ENCODE measurements around the gene PLEKHA6. TPM values are rescaled to one million over a fixed set of nuclear protein-coding genes. Genes with fewer than 3 reads are reported as not detected.

The PLEKHA6 gene
- total RNA-seq, 1 experiment from 2014 or later: 5.5 TPM

DNA sequence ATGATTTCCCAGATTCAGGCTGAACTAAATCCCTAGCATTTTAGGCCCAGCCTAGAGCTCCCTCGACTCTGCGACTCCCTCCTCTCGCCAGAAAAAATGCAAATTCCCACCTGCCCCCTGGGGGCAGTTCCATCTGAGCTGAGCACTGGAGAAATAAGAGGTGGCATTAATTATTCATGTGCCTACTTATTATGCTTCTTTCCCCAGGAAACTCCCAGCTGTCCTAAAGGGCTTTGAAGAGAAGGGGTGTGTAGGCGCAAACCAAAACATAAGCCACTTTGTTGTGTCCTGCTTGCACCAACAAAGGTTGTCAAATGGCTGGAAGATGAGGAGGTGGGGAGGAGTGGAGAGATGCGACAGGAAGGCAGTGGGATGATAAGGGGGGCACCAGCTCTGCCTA is 104.5 kb downstream of the PLEKHA6 start:
- in situ Hi-C loops (cut with HindIII; ENCODE audit: low pct_unique_long_range_greater_than_20kb, low sequenced_read_pairs) (no loop called here), intact Hi-C loops (cut with micrococcal nuclease; ENCODE audit: unreplicated experiment) (loop anchor here (10.0 kb wide), 1 partner anchor 110 kb away; no protein-coding TSS in a partner anchor)
- TF ChIP-seq, protein P1, sequence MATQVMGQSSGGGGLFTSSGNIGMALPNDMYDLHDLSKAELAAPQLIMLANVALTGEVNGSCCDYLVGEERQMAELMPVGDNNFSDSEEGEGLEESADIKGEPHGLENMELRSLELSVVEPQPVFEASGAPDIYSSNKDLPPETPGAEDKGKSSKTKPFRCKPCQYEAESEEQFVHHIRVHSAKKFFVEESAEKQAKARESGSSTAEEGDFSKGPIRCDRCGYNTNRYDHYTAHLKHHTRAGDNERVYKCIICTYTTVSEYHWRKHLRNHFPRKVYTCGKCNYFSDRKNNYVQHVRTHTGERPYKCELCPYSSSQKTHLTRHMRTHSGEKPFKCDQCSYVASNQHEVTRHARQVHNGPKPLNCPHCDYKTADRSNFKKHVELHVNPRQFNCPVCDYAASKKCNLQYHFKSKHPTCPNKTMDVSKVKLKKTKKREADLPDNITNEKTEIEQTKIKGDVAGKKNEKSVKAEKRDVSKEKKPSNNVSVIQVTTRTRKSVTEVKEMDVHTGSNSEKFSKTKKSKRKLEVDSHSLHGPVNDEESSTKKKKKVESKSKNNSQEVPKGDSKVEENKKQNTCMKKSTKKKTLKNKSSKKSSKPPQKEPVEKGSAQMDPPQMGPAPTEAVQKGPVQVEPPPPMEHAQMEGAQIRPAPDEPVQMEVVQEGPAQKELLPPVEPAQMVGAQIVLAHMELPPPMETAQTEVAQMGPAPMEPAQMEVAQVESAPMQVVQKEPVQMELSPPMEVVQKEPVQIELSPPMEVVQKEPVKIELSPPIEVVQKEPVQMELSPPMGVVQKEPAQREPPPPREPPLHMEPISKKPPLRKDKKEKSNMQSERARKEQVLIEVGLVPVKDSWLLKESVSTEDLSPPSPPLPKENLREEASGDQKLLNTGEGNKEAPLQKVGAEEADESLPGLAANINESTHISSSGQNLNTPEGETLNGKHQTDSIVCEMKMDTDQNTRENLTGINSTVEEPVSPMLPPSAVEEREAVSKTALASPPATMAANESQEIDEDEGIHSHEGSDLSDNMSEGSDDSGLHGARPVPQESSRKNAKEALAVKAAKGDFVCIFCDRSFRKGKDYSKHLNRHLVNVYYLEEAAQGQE (IDR thresholded peaks at IDR 0.05; ENCODE audit: insufficient read depth in 1 of 2, low read depth in 2 of 2, low read length in 1 of 2): no peak
- TF ChIP-seq POLR2AphosphoS5 (IDR thresholded peaks at IDR 0.05; ENCODE audit: low read depth, low read length) (no peak), TCF7L2 (IDR thresholded peaks at IDR 0.05; ENCODE audit: low read depth, low read length) (no peak), SIN3A (IDR thresholded peaks at IDR 0.05; ENCODE audit: borderline replicate concordance, insufficient read depth, low read depth, low read length) (no peak)
- TF ChIP-seq, protein P2, sequence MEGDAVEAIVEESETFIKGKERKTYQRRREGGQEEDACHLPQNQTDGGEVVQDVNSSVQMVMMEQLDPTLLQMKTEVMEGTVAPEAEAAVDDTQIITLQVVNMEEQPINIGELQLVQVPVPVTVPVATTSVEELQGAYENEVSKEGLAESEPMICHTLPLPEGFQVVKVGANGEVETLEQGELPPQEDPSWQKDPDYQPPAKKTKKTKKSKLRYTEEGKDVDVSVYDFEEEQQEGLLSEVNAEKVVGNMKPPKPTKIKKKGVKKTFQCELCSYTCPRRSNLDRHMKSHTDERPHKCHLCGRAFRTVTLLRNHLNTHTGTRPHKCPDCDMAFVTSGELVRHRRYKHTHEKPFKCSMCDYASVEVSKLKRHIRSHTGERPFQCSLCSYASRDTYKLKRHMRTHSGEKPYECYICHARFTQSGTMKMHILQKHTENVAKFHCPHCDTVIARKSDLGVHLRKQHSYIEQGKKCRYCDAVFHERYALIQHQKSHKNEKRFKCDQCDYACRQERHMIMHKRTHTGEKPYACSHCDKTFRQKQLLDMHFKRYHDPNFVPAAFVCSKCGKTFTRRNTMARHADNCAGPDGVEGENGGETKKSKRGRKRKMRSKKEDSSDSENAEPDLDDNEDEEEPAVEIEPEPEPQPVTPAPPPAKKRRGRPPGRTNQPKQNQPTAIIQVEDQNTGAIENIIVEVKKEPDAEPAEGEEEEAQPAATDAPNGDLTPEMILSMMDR (IDR thresholded peaks at IDR 0.05): no peak
- no peak for DNase-seq (ENCODE audit: low read depth, low spot score)
- ChIA-PET CTCF (interaction anchor here (0.6 kb wide), 1 partner anchor 182 kb away, joined by 3 read pairs; no protein-coding TSS in a partner anchor), POLR2A (no interaction called here)
- no peaks in the 10 kb centered on the region for H3K9me3 ChIP-seq (ENCODE audit: control insufficient read depth, insufficient read depth, low read depth, low read length)
- H3K27me3 ChIP-seq (ENCODE audit: control insufficient read depth, insufficient read depth, low read length): no peaks in the 10 kb centered on the region
- peaks cover 4% of the 10 kb centered on the region; the same call in 1 of the 2 replicates for H3K4me1 ChIP-seq (ENCODE audit: control insufficient read depth, insufficient read depth, low read length)
- no peak overlapping the region for H3K4me3 ChIP-seq (ENCODE audit: low read depth in 2 of 2, low read length in 2 of 2)
- BruUV-seq (replicated peaks): no TSS peak
- no peak overlapping the region for H3K27ac ChIP-seq (ENCODE audit: low read length)
- H3K36me3 ChIP-seq (ENCODE audit: control insufficient read depth, insufficient read depth, low read length): no peaks in the 10 kb centered on the region
- ATAC-seq: no peak

DNA sequence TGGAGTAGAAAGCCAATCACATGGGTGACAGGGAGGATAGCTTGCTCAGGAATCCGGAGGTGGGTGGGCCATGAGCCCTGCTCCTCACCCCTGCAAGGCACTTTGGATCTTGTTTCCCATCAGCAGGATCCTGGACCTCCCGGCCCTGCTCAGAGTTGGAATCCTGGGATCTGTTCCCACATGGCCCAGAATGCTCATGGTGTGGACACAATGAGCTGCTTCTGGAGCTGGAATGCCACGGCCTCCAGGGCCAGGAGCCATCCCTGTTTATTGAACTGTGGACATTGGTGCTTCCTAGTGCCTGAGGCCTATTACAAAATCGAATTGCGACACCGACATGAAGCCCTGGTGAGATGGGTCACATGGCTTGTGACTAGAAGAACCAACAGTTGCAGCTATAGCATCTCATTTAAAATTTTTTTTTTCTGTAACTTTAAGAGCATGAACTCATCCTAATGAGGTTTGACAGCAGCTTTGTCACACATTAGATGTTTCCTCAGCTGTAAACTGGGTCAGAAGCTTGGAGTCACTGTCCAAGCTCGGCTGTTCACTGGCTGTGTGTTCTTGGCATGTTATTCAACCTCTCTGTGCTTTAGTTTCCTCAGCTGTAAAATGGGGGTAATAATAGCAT is 105.6 kb downstream of the PLEKHA6 start:
- ATAC-seq: no peak
- intact Hi-C loops (cut with micrococcal nuclease; ENCODE audit: unreplicated experiment): loop anchor here (10.0 kb wide), 1 partner anchor 111 kb away; no protein-coding TSS in a partner anchor
- no TSS peak for BruUV-seq (replicated peaks)
- H3K36me3 ChIP-seq (ENCODE audit: control insufficient read depth, insufficient read depth, low read length): no peaks in the 10 kb centered on the region
- H3K4me3 ChIP-seq (ENCODE audit: low read depth in 2 of 2, low read length in 2 of 2): no peak overlapping the region
- DNase-seq (ENCODE audit: low read depth, low spot score): no peak
- no peaks in the 10 kb centered on the region for H3K27me3 ChIP-seq (ENCODE audit: control insufficient read depth, insufficient read depth, low read length)
- TF ChIP-seq, protein P1 (IDR thresholded peaks at IDR 0.05; ENCODE audit: insufficient read depth in 1 of 2, low read depth in 2 of 2, low read length in 1 of 2): no peak
- TF ChIP-seq, protein P2 (IDR thresholded peaks at IDR 0.05): no peak
- TF ChIP-seq SIN3A (IDR thresholded peaks at IDR 0.05; ENCODE audit: borderline replicate concordance, insufficient read depth, low read depth, low read length) (no peak), POLR2AphosphoS5 (IDR thresholded peaks at IDR 0.05; ENCODE audit: low read depth, low read length) (no peak), TCF7L2 (IDR thresholded peaks at IDR 0.05; ENCODE audit: low read depth, low read length) (no peak)
- in situ Hi-C loops (cut with HindIII; ENCODE audit: low pct_unique_long_range_greater_than_20kb, low sequenced_read_pairs): no loop called here
- CTCF ChIA-PET: no interaction called here
- POLR2A ChIA-PET: no interaction called here
- H3K9me3 ChIP-seq (ENCODE audit: control insufficient read depth, insufficient read depth, low read depth, low read length): no peaks in the 10 kb centered on the region
- H3K27ac ChIP-seq (ENCODE audit: low read length): no peak overlapping the region
- peaks cover 4% of the 10 kb centered on the region; the same call in 1 of the 2 replicates for H3K4me1 ChIP-seq (ENCODE audit: control insufficient read depth, insufficient read depth, low read length)

Data from Panc1 (cell line).